Retinal pigment epithelial cell (primary cell): ENCODE results near the gene GSPT1.

ENCODE experiments used
- DNase-seq: peaks from one replicate; pipeline ENCODE4 v3.0.0-alpha.2; 2010; ENCODE audit warnings: low read depth
- H3K4me3 ChIP-seq: 2 replicates; pipeline ENCODE4 v1.5.1; 2011; ENCODE audit warnings: mild to moderate bottlenecking, low read length, control low read depth, moderate library complexity
- TF ChIP-seq, protein P1 (sequence below): conservative IDR thresholded peaks from 2 replicates; pipeline ENCODE4 v1.5.1; 2011; ENCODE audit warnings: low read depth, low read length, control low read depth, inconsistent platforms

GSPT1 gene

DNA sequence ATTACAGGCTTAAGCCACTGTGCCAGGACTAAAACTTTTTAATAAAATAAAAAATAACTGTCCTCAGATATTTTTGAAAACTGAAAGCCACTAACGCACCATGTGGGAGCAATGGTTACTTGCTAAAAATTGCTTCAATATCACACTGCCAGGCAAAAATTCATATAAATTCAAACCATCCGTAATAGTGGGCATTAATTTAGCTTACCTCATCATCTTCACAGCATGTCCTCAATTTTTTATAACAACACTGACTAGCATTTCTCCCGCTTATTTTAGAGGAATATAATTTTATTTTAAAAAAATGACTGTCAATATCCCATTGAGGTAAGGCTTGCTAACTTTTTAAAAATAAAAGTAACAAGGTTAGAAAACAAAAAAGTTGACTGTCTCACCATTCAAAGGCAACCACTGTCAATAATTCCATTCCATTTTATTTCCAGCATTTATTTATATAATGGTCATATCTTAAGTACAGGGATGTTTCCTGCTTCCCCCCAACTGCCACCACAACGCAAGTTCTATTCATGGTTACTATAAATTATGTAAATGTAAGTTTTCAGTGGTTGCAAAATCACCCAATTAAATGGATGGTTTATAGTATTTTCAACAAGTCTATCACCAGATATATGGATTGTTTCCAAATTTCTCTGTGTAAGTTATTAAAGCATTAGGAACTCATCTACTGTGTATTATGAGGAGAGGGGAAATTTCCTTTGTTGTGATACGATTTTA, 25.4 kb downstream of the GSPT1 start:
- TF ChIP-seq, protein P1, sequence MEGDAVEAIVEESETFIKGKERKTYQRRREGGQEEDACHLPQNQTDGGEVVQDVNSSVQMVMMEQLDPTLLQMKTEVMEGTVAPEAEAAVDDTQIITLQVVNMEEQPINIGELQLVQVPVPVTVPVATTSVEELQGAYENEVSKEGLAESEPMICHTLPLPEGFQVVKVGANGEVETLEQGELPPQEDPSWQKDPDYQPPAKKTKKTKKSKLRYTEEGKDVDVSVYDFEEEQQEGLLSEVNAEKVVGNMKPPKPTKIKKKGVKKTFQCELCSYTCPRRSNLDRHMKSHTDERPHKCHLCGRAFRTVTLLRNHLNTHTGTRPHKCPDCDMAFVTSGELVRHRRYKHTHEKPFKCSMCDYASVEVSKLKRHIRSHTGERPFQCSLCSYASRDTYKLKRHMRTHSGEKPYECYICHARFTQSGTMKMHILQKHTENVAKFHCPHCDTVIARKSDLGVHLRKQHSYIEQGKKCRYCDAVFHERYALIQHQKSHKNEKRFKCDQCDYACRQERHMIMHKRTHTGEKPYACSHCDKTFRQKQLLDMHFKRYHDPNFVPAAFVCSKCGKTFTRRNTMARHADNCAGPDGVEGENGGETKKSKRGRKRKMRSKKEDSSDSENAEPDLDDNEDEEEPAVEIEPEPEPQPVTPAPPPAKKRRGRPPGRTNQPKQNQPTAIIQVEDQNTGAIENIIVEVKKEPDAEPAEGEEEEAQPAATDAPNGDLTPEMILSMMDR, result no peak
- no peak overlapping the region for H3K4me3 ChIP-seq
- DNase-seq, result no peak

DNA sequence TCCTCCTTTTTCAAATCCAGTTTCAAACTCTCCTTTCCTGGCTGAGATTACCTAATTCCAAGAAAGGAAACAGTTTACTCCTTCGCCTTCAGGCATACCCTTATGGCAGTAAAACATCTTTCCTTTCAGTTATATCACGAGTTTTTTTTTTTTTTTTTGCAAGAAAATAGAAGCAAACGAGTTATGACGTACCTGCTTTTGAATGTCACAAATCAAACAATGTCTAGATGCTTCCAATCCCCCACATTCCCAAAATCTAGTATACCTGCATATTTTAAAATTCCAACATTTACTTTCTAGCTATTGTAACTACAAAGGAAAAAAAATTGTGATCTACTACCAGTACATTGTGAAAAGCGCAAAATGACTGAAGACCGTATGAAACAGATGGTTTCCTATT, 28.9 kb downstream of the GSPT1 start:
- DNase-seq, result no peak
- TF ChIP-seq, protein P1, result no peak

DNA sequence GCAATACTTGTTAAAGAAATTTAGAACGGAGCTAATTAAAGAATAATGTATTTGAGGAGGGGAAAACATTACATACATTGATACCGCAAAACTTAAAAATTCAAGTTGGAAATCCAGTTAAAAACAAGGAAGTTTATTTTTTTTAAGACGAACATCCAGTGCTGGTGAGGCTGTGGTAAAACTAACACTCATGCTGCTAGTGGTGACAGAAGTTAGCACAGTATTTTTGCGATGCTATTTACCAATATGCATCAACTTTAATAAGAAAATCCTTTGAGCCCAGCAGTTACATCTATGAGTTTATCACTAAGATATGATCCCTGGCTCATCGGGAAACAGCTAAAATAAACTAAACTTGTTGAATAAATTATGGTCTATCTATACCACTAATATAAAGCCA, 31.7 kb downstream of the GSPT1 start:
- DNase-seq, result no peak
- H3K4me3 ChIP-seq, result no peak overlapping the region
- TF ChIP-seq, protein P1, result no peak

More for the DNA sequence above, 28.9 kb downstream of the GSPT1 start:
- no peak overlapping the region for H3K4me3 ChIP-seq

DNA sequence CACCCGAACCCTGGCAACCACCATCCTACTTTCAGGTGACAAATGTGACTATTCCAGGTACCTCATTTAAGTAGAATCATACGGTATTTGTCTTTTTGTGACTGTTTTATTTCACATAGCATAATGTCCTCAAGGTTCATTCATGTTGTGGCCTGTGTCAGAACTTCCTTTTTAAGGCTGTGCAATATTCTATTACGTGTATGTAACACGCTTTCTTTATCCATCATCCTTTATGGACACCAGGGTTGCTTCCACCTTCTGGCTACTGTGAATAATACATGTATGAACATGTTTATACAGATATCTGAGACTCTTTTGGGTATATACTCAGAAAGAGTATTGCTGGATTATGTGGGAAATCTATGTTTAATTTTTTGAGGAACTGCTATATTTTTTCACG, 35.7 kb downstream of the GSPT1 start:
- TF ChIP-seq, protein P1, result no peak
- no peak for DNase-seq
- no peak overlapping the region for H3K4me3 ChIP-seq

DNA sequence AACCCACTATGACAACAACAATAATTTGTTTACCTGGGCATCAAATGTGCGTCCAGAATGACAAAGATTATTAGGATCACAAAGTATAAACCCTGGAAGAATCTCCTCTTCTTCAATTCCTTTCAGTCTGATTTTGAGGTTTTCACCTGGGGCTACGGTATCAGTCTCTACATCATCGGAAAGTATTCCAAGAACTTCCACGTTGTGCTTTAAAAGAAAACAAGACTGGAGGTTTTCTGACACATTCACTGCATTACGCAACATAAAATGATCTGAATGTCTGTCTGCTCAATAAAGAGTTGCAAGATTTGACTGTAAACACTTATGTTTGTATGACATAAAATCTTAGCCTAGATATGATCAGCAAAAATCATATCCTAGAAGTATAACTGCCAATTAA, 38.4 kb downstream of the GSPT1 start:
- H3K4me3 ChIP-seq, result no peak overlapping the region
- TF ChIP-seq, protein P1, result no peak
- DNase-seq, result no peak

DNA sequence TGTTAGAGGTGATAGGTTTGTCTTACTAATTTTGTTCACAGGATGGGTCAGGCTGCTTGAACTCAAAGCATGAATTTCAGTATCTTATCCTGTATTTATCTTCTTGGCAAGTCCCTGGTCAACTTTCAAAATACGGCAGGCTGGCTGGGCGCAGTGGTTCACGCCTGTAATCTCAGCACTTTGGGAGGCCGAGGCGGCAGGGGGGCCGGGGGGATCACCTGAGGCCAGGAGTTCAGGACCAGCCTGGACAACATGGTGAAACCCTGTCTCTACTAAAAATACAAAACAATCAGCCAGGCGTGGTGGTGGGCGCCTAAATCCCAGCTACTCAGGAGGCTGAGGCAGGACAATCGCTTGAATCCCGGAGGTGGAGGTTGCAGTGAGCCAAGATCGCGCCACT, 39.5 kb downstream of the GSPT1 start:
- DNase-seq, result no peak
- no peak overlapping the region for H3K4me3 ChIP-seq
- TF ChIP-seq, protein P1, result no peak

DNA sequence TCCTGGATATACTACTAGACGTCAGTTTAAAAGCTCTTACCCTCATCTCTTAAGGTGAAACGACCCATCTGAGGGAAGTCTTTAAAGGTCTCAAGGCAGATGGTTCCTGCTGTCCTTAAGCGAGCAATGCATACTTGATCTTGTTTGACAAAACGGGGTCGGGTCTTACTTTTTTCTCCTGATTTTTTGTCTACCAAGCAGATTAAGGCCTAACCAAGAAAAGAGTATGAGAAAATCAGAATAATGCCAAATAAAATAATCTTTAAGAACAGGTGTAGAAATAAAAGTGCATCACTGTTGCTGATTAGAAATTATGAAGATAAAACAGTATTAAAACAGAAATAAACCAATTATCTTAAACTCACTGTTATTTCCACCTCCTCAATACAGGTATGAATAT, 40.0 kb downstream of the GSPT1 start:
- no peak overlapping the region for H3K4me3 ChIP-seq
- DNase-seq, result no peak
- TF ChIP-seq, protein P1, result no peak
